Activated naive CD4-positive, alpha-beta T cell treated with anti-CD3 and anti-CD28 coated beads, Interleukin-2, amount 10 ng/mL, durations not matched to agents 7 days and 5 days (primary cell): ENCODE data around the gene USH1G.
"Not testable (repeated sequence)": the region's sequence is repeated elsewhere in the genome, so short reads cannot be mapped to it uniquely, and the experiment has no call there.

Source experiments
- CTCF ChIA-PET: fragments of 350-600 bp; sonication (Branson Sonifier 250); formaldehyde crosslinking; loops from one replicate; lab custom pipeline; 2021; ENCODE audit warnings: antibody characterized with exemption; lab: Charles Lee
- DNase-seq: peaks from one replicate; pipeline ENCODE4 v3.0.0-alpha.2; 2020
- H3K27ac Mint-ChIP-seq: one replicate; pipeline ENCODE4 v1.8.0; 2021; ENCODE audit warnings: mild to moderate bottlenecking, moderate library complexity, mixed read lengths
- H3K27me3 Mint-ChIP-seq: one replicate; pipeline ENCODE4 v1.8.0; 2021; ENCODE audit warnings: mild to moderate bottlenecking, mixed read lengths
- H3K36me3 Mint-ChIP-seq: one replicate; pipeline ENCODE4 v1.8.0; 2021; ENCODE audit warnings: mixed read lengths
- H3K4me1 Mint-ChIP-seq: one replicate; pipeline ENCODE4 v1.8.0; 2021; ENCODE audit warnings: mixed read lengths
- H3K4me3 Mint-ChIP-seq: one replicate; pipeline ENCODE4 v1.8.0; 2021; ENCODE audit warnings: mild to moderate bottlenecking, moderate library complexity, mixed read lengths
- H3K9me3 Mint-ChIP-seq: one replicate; pipeline ENCODE4 v1.8.0; 2021; ENCODE audit warnings: mixed read lengths

USH1G gene

GRCh38 chr17:74875977-74876593 is 47.0 kb downstream of the USH1G start:
- H3K27ac Mint-ChIP-seq: no peak overlapping the region

DNA sequence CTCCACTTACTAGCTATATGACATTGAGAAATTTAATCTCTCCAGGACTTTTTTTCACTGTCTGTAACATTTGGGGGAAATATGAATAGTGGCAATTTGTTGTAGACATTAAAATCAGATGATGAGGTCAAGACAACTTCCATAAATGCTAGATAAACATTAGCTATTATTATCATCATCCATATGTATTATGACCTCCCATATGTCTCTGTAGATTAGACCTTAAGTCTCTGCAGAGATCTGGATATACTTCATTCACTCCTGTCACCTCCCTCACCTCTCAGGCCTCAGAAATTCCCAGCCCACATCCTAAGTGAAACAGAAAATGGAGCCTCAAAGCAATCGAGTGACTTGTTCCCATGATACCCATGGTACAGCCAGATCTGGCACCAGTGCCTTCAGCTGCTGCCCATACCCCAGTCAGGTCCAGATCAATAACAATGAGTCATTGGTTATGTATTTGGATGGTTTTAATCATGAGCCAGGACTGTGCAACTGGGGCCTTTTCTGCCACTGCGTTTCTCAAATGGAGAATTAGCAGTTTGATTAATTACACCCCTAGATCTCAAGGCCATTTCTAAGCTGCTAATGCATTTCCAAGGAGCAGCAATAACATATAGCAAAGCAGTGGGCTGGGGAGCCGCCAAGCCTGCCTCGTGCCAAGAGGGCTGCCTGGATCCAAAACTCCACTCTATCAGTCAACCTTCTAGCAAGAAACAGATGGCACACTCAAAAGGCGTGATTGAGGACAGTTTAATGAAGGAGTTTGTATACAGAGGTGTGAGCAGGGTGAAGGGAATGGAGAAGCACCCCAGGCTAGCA is 47.7 kb downstream of the USH1G start:
- H3K9me3 Mint-ChIP-seq: no peaks in the 10 kb centered on the region
- no peak overlapping the region for H3K4me3 Mint-ChIP-seq
- CTCF ChIA-PET: interaction anchor here (1.0 to 2.1 kb wide), 6 partner anchors 10 to 138 kb away, joined by 3 to 6 read pairs (median 4); partner anchors contain the start of gene RAB37
- H3K4me1 Mint-ChIP-seq: peaks cover 40% of the 10 kb centered on the region
- peaks cover 5% of the 10 kb centered on the region for H3K36me3 Mint-ChIP-seq
- H3K27ac Mint-ChIP-seq: no peak overlapping the region
- H3K27me3 Mint-ChIP-seq: peaks cover 21% of the 10 kb centered on the region
- no peak for DNase-seq

More at GRCh38 chr17:74875977-74876593, 47.0 kb downstream of the USH1G start:
- Mint-ChIP-seq H3K36me3 (peaks cover 3% of the 10 kb centered on the region), H3K9me3 (no peaks in the 10 kb centered on the region), H3K4me3 (no peak overlapping the region), H3K27me3 (peaks cover 29% of the 10 kb centered on the region), H3K4me1 (peaks cover 39% of the 10 kb centered on the region)
- CTCF ChIA-PET: interaction anchor here (0.7 to 2.1 kb wide), 3 partner anchors 11 to 63 kb away, joined by 3 to 6 read pairs (median 3); no protein-coding TSS in a partner anchor
- DNase-seq: no peak

DNA sequence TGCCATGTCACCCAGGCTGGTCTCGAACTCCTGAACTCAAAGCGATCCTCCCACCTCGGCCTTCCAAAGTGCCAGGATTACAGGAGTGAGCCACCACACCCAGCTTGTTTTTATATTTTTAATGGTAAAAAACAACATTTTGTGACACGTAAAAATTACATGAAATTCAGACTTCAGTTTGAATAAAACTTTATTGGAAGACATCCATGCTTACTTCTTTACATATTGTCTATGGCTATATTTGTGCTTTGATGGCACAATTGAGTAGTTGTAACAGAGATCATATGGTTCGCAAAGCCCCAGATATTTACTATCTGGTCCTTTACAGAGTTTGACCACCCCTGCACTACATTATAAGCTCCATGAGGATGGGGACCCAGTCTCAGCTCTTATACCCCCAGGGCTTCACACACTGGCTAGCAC is 48.4 kb downstream of the USH1G start:
- Mint-ChIP-seq H3K27ac (peak overlapping the region; percentile 21), H3K36me3 (peaks cover 5% of the 10 kb centered on the region), H3K27me3 (peaks cover 18% of the 10 kb centered on the region), H3K9me3 (no peaks in the 10 kb centered on the region), H3K4me1 (peaks cover 43% of the 10 kb centered on the region), H3K4me3 (no peak overlapping the region)
- CTCF ChIA-PET: interaction anchor here (1.0 to 1.6 kb wide), 4 partner anchors 11 to 137 kb away, joined by 3 to 5 read pairs (median 4); partner anchors contain the start of gene RAB37
- no peak for DNase-seq

DNA sequence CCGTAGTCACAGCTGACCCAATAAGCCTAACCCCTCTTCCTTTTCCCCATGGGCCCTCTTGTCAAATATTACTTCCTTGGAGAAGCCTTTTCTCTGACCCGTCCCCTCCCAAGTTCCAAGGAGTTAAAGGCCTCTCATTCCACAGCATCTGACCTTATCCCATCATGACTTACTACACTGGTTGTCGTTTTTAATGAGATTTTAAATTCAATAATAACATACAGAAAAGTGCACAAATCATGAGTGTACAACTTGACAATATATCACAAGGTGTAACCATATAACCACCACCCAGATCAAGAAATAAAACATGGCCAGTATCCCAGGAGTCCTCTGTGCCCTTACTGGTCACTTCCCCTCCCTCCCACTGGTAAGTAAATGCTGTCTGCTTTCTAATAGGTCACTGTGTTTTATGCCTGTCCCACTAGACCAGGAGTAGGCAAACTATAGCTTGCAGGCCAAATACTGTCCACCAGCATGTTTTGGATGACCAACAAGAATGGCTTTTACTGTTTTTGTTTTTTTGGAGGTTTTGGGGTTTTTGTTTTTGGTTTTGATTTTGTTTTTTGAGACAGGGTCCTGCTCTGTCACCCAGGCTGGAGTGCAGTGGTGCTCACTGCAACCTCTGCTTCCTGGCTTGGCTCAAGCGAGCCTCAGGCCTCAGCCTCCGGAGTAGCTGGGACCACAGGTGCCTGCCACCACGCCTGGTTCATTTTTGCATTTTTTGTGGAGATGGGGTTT is 49.0 kb downstream of the USH1G start:
- H3K9me3 Mint-ChIP-seq: no peaks in the 10 kb centered on the region
- H3K4me1 Mint-ChIP-seq: peaks cover 46% of the 10 kb centered on the region
- H3K4me3 Mint-ChIP-seq: peak overlapping the region; percentile 79
- H3K27me3 Mint-ChIP-seq: peaks cover 13% of the 10 kb centered on the region
- peak overlapping the region; percentile 94 for H3K27ac Mint-ChIP-seq
- no peak for DNase-seq
- peaks cover 5% of the 10 kb centered on the region for H3K36me3 Mint-ChIP-seq
- CTCF ChIA-PET: interaction anchor here (1.3 to 5.4 kb wide), 6 partner anchors 9 to 87 kb away, joined by 3 to 26 read pairs (median 4); partner anchors contain the start of gene GRIN2C

- CTCF ChIA-PET: interaction anchor here (1.3 to 5.4 kb wide), 6 partner anchors 8 to 102 kb away, joined by 3 to 26 read pairs (median 4); partner anchors contain the start of gene GRIN2C
- Mint-ChIP-seq H3K4me1 (peaks cover 46% of the 10 kb centered on the region), H3K9me3 (no peaks in the 10 kb centered on the region), H3K4me3 (peak overlapping the region; percentile 79), H3K36me3 (peaks cover 5% of the 10 kb centered on the region), H3K27ac (peak overlapping the region; percentile 94), H3K27me3 (peaks cover 5% of the 10 kb centered on the region)
- peak; percentile 100 for DNase-seq
Observed at GRCh38 chr17:74873037-74873873, 49.8 kb downstream of the USH1G start.

DNA sequence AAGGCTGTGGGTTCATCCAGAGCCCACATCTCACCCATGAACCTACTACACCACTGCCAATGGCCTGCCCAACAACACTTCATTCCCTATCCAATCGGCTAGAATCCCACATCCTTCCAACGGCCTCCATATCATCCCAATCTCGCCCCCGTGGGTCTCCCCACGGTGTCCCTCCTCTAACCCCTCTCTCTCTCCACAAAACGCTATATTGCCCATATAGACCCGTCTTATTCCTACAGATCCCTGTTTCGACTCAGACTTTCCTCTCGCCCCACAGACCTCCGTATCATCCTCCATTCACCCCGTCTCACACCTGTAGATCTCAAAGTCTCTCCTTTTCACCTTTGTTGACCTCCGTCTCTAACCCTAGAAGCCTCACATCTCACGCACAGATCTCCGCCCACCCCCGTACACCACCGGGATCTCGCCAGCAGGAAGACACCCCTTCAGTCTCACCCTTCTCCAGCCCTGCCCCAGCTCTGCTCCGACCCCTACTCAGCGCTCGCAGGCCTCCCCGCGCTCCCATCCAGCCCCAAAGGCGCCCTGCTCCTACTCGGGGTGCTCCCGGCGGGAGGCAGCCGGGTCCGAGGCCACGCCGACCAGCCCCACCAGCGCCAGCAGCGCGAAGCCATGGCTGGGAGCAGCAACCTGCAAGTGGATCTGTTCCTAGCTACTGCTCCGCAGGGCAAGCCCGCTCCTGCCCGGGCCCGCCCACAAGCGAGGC is 50.6 kb downstream of the USH1G start, which contains the start of gene FDXR:
FDXR (minus strand) TSS at position 682 of the 724 bp plus-strand sequence; CDS start at position 632, 50 bp downstream.
- H3K4me1 Mint-ChIP-seq: peaks cover 46% of the 10 kb centered on the region
- H3K9me3 Mint-ChIP-seq: no peaks in the 10 kb centered on the region
- H3K4me3 Mint-ChIP-seq: peak within 1 kb of the TSS; percentile 79
- H3K36me3 Mint-ChIP-seq: peaks cover 5% of the 10 kb centered on the region
- CTCF ChIA-PET: interaction anchor here (1.3 to 5.4 kb wide), 5 partner anchors 8 to 101 kb away, joined by 4 to 26 read pairs (median 5); partner anchors contain the start of gene GRIN2C
- H3K27me3 Mint-ChIP-seq: peaks cover 4% of the 10 kb centered on the region
- no peak for DNase-seq
- peak within 1 kb of the TSS; percentile 94 for H3K27ac Mint-ChIP-seq

DNA sequence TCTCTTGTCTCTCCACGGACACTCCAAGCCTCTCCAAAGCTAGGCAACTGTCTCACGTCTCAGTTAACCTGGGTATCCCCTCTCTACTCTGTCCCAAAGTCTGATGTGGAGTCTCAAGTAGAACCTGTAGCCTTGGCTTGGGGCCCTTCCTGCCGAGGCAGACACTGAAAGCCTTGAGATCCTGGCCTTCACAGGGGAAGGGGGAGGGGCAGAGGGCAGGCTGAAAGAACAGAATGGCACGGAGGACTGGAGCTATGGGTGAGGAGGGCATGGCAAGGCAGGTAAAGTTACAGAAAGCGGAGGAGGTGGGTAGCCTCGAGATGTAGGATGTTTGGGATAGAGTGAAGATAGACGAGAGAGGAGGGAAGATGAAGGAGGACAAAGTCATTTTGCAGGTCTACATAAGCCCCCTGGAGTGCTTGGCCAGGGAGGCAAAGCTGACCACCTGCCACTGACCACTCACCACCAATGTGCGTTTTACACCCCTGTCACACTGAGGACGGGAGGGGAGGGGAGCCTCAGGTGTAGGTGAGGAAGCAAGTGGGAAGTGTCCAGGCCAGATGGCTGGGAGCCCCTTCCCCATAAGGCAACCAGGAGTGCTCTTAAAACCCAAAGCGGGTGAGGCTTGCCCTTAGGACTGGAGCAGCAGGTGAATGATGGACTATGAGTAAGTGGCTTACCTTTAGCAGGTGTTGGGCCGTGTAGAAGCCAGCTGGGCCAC is 51.5 kb downstream of the USH1G start:
- Mint-ChIP-seq H3K27ac (no peak overlapping the region), H3K4me3 (peak overlapping the region; percentile 79), H3K27me3 (no peaks in the 10 kb centered on the region), H3K36me3 (peaks cover 5% of the 10 kb centered on the region), H3K4me1 (peaks cover 48% of the 10 kb centered on the region), H3K9me3 (no peaks in the 10 kb centered on the region)
- no peak for DNase-seq
- CTCF ChIA-PET: interaction anchor here (1.9 to 5.4 kb wide), 4 partner anchors 9 to 100 kb away, joined by 4 to 26 read pairs (median 15); partner anchors contain the start of gene GRIN2C

DNA sequence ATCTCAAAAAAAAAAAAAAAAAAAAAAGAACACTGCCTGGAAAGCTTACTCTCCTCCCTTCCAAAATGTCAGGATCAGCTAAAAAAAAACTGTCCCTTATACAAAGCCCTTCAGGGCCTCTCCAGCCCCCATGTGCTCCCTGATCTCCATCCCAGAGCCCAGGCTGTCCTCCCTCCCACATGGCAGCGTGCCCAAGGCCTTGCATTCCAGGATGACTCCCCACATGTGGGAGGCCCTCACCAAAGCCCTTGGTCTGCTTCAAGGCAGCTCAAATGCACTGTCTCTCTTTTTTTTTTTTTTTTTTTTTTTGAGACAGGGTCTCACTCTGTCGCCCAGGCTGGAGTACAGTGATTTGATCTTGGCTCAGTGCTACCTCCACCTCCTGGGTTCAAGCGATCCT is 52.5 kb downstream of the USH1G start:
- peaks cover 5% of the 10 kb centered on the region for H3K36me3 Mint-ChIP-seq
- peaks cover 46% of the 10 kb centered on the region for H3K4me1 Mint-ChIP-seq
- DNase-seq: no peak
- no peaks in the 10 kb centered on the region for H3K27me3 Mint-ChIP-seq
- no peak overlapping the region for H3K4me3 Mint-ChIP-seq
- CTCF ChIA-PET: interaction anchor here (3.8 to 5.4 kb wide), 2 partner anchors 8 to 79 kb away, joined by 25 to 26 read pairs; no protein-coding TSS in a partner anchor
- no peak overlapping the region for H3K27ac Mint-ChIP-seq
- no peaks in the 10 kb centered on the region for H3K9me3 Mint-ChIP-seq

- H3K4me3 Mint-ChIP-seq, DNase-seq, H3K27ac Mint-ChIP-seq, H3K27me3 Mint-ChIP-seq, H3K36me3 Mint-ChIP-seq, H3K9me3 Mint-ChIP-seq: not testable (repeated sequence)
- CTCF ChIA-PET: interaction anchor here (3.8 to 5.4 kb wide), 2 partner anchors 8 to 79 kb away, joined by 25 to 26 read pairs; no protein-coding TSS in a partner anchor
- H3K4me1 Mint-ChIP-seq: peaks cover 44% of the 10 kb centered on the region
Observed at GRCh38 chr17:74870028-74870427, 53.0 kb downstream of the USH1G start.

DNA sequence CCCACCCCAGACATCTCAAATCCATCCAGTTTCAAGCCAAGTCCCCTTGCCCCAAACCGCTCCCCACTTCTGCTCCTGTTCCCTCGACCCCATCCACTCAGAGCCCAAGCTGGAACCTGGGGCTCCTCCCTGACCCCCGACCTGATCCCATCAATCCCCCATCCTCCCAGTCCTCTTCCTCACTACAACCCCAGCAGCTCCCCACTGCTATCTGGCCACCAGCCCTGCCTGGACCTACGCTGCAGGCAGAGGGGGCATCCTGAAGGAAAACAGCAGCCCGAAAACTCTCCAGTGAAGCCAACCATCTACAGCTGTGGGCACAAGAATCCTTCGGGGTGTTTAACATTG is 54.2 kb downstream of the USH1G start:
- H3K4me3 Mint-ChIP-seq: no peak overlapping the region
- peaks cover 12% of the 10 kb centered on the region for H3K36me3 Mint-ChIP-seq
- H3K27me3 Mint-ChIP-seq: peaks cover 3% of the 10 kb centered on the region
- CTCF ChIA-PET: interaction anchor here (0.6 to 5.4 kb wide), 3 partner anchors 8 to 78 kb away, joined by 3 to 26 read pairs (median 4); no protein-coding TSS in a partner anchor
- H3K9me3 Mint-ChIP-seq: no peaks in the 10 kb centered on the region
- H3K4me1 Mint-ChIP-seq: peaks cover 38% of the 10 kb centered on the region
- no peak overlapping the region for H3K27ac Mint-ChIP-seq
- DNase-seq: no peak

- peaks cover 8% of the 10 kb centered on the region for H3K27me3 Mint-ChIP-seq
- H3K4me1 Mint-ChIP-seq: peaks cover 35% of the 10 kb centered on the region
- H3K4me3 Mint-ChIP-seq: no peak overlapping the region
- H3K27ac Mint-ChIP-seq: no peak overlapping the region
- peaks cover 17% of the 10 kb centered on the region for H3K36me3 Mint-ChIP-seq
- no peaks in the 10 kb centered on the region for H3K9me3 Mint-ChIP-seq
- CTCF ChIA-PET: interaction anchor here (0.6 to 13.6 kb wide), 5 partner anchors 9 to 123 kb away, joined by 3 to 184 read pairs (median 24); no protein-coding TSS in a partner anchor
- no peak for DNase-seq
Observed at GRCh38 chr17:74868251-74868907, 54.7 kb downstream of the USH1G start.
